HG02943 (cell line): ENCODE results near the gene CDC42EP3.

Source experiments
- ATAC-seq: cut with Tn5 transposase; IDR thresholded peaks from one replicate; pipeline ENCODE4 v1.9.1; 2021; ENCODE audit warnings: mild to moderate bottlenecking, low read depth, moderate library complexity; ENCODE audit not compliant: unreplicated experiment

Gene CDC42EP3

GRCh38 chr2:37657471-37657870, 14.0 kb downstream of the CDC42EP3 start:
- ATAC-seq = no peak

GRCh38 chr2:37656512-37657423, 14.7 kb downstream of the CDC42EP3 start:
- ATAC-seq = no peak

- peak; percentile 80 for ATAC-seq
These were observed 16.3 kb downstream of the CDC42EP3 start for GRCh38 chr2:37654932-37655841.

- ATAC-seq = no peak
These were observed 17.0 kb downstream of the CDC42EP3 start for GRCh38 chr2:37654419-37654818.

- ATAC-seq = peak; percentile 38
These were observed 17.6 kb downstream of the CDC42EP3 start for GRCh38 chr2:37653805-37654378.

- ATAC-seq = no peak
These were observed 18.3 kb downstream of the CDC42EP3 start for GRCh38 chr2:37653093-37653492.

- ATAC-seq = no peak
These were observed 19.2 kb downstream of the CDC42EP3 start for GRCh38 chr2:37652199-37652640.

- no peak for ATAC-seq
These were observed 20.8 kb downstream of the CDC42EP3 start for GRCh38 chr2:37650548-37651093.

GRCh38 chr2:37649518-37649917, 21.9 kb downstream of the CDC42EP3 start:
- no peak for ATAC-seq

GRCh38 chr2:37648331-37649011, 23.0 kb downstream of the CDC42EP3 start:
- no peak for ATAC-seq

- no peak for ATAC-seq
These were observed 23.5 kb downstream of the CDC42EP3 start for GRCh38 chr2:37647971-37648330.

- ATAC-seq = no peak
These were observed 25.6 kb downstream of the CDC42EP3 start for GRCh38 chr2:37645836-37646235.

GRCh38 chr2:37645362-37645761, 26.1 kb downstream of the CDC42EP3 start:
- ATAC-seq = no peak

GRCh38 chr2:37644191-37644590, 27.3 kb downstream of the CDC42EP3 start:
- no peak for ATAC-seq

- no peak for ATAC-seq
These were observed 27.7 kb downstream of the CDC42EP3 start for GRCh38 chr2:37643730-37644078.

- ATAC-seq = no peak
These were observed 28.3 kb downstream of the CDC42EP3 start for GRCh38 chr2:37642907-37643729.

- no peak for ATAC-seq
These were observed 29.8 kb downstream of the CDC42EP3 start for GRCh38 chr2:37641582-37642171.

GRCh38 chr2:37639631-37640030, 31.8 kb downstream of the CDC42EP3 start:
- ATAC-seq = no peak

GRCh38 chr2:37638973-37639372, 32.5 kb downstream of the CDC42EP3 start:
- ATAC-seq = no peak
